Lung (tissue), 12 donors: ENCODE data around the gene ATP2B2. TPM values are rescaled to one million over a fixed set of nuclear protein-coding genes. Genes with fewer than 3 reads are reported as not detected.

Source experiments
- ATAC-seq: fragments of 200-7000 bp; cut with Tn5 transposase; one replicate; pipeline ENCODE4 v1.9.1; 2020; ENCODE audit warnings: moderate number of reproducible peaks; ENCODE audit not compliant: insufficient read depth, low FRiP score
- DNase-seq, 3 donors: peaks; one replicate each; pipeline ENCODE4 v3.0.0-alpha.2; 2013 to 2017
- H3K27ac ChIP-seq, 2 donors: one replicate each; pipeline ENCODE4 v1.5.1; 2013; ENCODE audit warnings: mild to moderate bottlenecking in 2 of 2, moderate library complexity in 2 of 2, control low read depth in 1 of 2, inconsistent platforms in 1 of 2, low read depth in 1 of 2, low read length in 1 of 2
- H3K27me3 ChIP-seq, 3 donors: one replicate each; pipeline ENCODE4 v1.5.1; 2013; ENCODE audit warnings: low read length in 2 of 3; ENCODE audit not compliant: control insufficient read depth in 3 of 3, insufficient read depth in 3 of 3
- H3K36me3 ChIP-seq, 4 donors: one replicate each; pipeline ENCODE4 v1.5.1; 2013; ENCODE audit warnings: low read length in 4 of 4, mild to moderate bottlenecking in 1 of 4, moderate library complexity in 1 of 4; ENCODE audit not compliant: control insufficient read depth in 4 of 4, insufficient read depth in 4 of 4
- H3K4me1 ChIP-seq, 5 donors: one replicate each; pipeline ENCODE4 v1.5.1; 2013; ENCODE audit warnings: low read length in 5 of 5, mild to moderate bottlenecking in 2 of 5, moderate library complexity in 1 of 5; ENCODE audit not compliant: control insufficient read depth in 5 of 5, insufficient read depth in 5 of 5
- H3K4me3 ChIP-seq: one replicate; pipeline ENCODE4 v1.5.1; 2013; ENCODE audit warnings: mild to moderate bottlenecking, control low read depth, moderate library complexity
- H3K9ac ChIP-seq, 2 donors: one replicate each; pipeline ENCODE4 v1.5.1; 2013; ENCODE audit warnings: low read length in 2 of 2, control low read depth in 1 of 2; ENCODE audit not compliant: insufficient read depth in 1 of 2
- H3K9me3 ChIP-seq, 4 donors: one replicate each; pipeline ENCODE4 v1.5.1; 2013; ENCODE audit warnings: low read length in 3 of 4, mild to moderate bottlenecking in 1 of 4, moderate library complexity in 1 of 4; ENCODE audit not compliant: control insufficient read depth in 4 of 4, insufficient read depth in 3 of 4
- WGBS, 2 donors: extraction: QIAGEN DNeasy Blood & Tissue Kit; methylation state at CpG; one replicate each; pipeline ENCODE4 v1.1.7; 2013; 5-methylcytosine and 5-hydroxymethylcytosine counted together
- polyA plus RNA-seq, 2 donors: library from polyadenylated mRNA; stranded (reverse); fragments of 200-250 nt; gene quantifications; one replicate each; pipeline ENCODE4 v1.2.1, GENCODE V29; 2013
- total RNA-seq, 2 donors: library from RNA; depleted of rRNA in 1 of 2; stranded (reverse); fragments of >200 nt in 1 of 2; gene quantifications; one replicate each; pipeline ENCODE4 v1.2.1, GENCODE V29; 2014 to 2021
- TF ChIP-seq, protein P1 (sequence below): IDR thresholded peaks from 2 replicates; pipeline ENCODE4 v1.5.1; 2012; ENCODE audit warnings: mild to moderate bottlenecking; ENCODE audit errors: control extremely low read depth, extremely low read depth
- donor health status: control.
- donor health status: control.
- donor health status: Bipolar disorder and iron deficiency.
- donor health status: healthy.
- donor health status: DM: yes; HTN: yes; CAD: no.

Gene ATP2B2
- total and polyA plus RNA-seq, 4 donors: 0.06 TPM; not detected in 3

DNA sequence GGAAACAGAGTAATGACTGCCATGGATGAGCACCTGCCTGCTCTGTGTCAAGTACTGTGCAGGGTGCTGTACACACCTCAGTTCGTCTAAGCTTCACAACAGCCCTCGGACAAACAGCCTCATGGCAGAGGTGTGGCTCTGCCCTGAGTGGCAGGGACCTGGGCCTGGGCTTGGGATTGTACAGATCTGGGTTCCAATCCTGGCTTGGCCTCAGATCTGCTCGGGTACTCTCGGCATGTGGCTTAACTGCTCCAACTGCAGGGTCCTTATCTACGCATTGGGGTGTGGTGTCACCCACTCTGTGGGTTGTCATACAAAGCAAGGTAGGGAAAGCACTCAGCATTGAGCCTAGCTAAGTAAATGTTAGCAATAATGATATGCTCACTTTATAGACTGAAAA, 137.9 kb downstream of the ATP2B2 start:
- 89% methylated on average over 5 of the region's 5 CpGs for WGBS, 2 donors
- ATAC-seq (no peak), DNase-seq (no peak)
- Histone ChIP-seq H3K9me3 (peaks cover 0 to 14% (median 0%) of the 10 kb centered on the region in 4 donors), H3K36me3 (no peaks in the 10 kb centered on the region), H3K4me3 (no peak overlapping the region), H3K4me1 (peaks cover 0 to 17% (median 0%) of the 10 kb centered on the region in 5 donors), H3K9ac (no peak overlapping the region), H3K27me3 (no peaks in the 10 kb centered on the region), H3K27ac (no peak overlapping the region)
- TF ChIP-seq, protein P1, sequence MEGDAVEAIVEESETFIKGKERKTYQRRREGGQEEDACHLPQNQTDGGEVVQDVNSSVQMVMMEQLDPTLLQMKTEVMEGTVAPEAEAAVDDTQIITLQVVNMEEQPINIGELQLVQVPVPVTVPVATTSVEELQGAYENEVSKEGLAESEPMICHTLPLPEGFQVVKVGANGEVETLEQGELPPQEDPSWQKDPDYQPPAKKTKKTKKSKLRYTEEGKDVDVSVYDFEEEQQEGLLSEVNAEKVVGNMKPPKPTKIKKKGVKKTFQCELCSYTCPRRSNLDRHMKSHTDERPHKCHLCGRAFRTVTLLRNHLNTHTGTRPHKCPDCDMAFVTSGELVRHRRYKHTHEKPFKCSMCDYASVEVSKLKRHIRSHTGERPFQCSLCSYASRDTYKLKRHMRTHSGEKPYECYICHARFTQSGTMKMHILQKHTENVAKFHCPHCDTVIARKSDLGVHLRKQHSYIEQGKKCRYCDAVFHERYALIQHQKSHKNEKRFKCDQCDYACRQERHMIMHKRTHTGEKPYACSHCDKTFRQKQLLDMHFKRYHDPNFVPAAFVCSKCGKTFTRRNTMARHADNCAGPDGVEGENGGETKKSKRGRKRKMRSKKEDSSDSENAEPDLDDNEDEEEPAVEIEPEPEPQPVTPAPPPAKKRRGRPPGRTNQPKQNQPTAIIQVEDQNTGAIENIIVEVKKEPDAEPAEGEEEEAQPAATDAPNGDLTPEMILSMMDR: no peak

DNA sequence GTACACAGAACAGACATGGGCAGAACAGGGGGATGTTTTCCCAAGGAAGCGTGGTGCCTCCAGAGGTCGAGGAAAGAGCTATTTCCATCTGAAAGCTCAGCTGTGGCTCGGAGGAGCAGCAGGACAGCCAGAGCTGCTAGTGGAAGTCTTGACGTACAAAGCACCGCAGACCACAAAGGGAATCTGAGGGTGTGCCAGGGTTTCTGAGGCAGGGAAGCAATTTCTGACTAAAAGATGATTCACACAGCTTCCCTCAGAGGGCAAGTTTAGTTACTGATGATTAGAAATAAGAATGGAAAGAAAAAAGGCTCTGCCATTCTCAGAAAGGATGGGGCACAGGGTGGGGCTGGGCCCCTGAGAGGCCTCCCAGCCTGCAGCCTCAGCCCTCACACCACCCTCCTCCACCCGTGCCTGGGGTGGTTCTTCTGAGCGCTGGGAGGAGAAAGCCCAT, 138.7 kb downstream of the ATP2B2 start:
- no peak overlapping the region for H3K27ac ChIP-seq
- H3K9me3 ChIP-seq: peaks cover 0 to 14% (median 0%) of the 10 kb centered on the region in 4 donors
- no peak overlapping the region for H3K9ac ChIP-seq
- no peak overlapping the region for H3K4me3 ChIP-seq
- no peaks in the 10 kb centered on the region for H3K36me3 ChIP-seq
- H3K27me3 ChIP-seq: peaks cover 0 to 3% (median 0%) of the 10 kb centered on the region in 3 donors
- 49 to 65% methylated on average over 7 of the region's 7 CpGs for WGBS, 2 donors
- TF ChIP-seq, protein P1: no peak
- DNase-seq: peak in 1 of 3 donors; percentile 29
- peaks cover 0 to 17% (median 0%) of the 10 kb centered on the region in 5 donors for H3K4me1 ChIP-seq
- ATAC-seq: no peak

DNA sequence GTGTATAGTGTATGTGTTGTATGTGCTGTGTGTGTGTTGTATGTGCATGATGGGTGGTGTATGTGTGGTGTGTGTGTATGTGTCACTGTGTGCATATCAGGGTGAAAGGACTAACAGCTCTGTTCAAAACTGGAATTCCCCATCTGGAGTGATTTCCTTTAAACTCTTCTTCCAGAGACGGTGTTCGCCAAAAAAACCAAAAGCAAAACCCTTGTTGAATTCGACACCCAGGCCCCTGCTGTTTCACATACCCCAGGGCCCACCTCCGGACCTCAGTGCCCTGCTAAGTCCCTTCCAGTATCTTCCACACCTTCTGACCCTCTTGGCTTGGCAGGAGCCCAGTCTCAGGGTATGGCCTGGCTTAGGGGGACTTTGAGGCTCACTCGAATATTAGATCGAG, 139.6 kb downstream of the ATP2B2 start:
- Histone ChIP-seq H3K36me3 (no peaks in the 10 kb centered on the region), H3K4me3 (no peak overlapping the region), H3K27ac (no peak overlapping the region), H3K27me3 (peaks cover 0 to 3% (median 0%) of the 10 kb centered on the region in 3 donors), H3K9me3 (peaks cover 0 to 9% (median 0%) of the 10 kb centered on the region in 4 donors), H3K4me1 (peaks cover 0 to 17% (median 0%) of the 10 kb centered on the region in 5 donors), H3K9ac (no peak overlapping the region)
- WGBS, 2 donors: 66 to 75% methylated on average over 6 of the region's 6 CpGs
- no peak for ATAC-seq
- TF ChIP-seq, protein P1: no peak
- no peak for DNase-seq

DNA sequence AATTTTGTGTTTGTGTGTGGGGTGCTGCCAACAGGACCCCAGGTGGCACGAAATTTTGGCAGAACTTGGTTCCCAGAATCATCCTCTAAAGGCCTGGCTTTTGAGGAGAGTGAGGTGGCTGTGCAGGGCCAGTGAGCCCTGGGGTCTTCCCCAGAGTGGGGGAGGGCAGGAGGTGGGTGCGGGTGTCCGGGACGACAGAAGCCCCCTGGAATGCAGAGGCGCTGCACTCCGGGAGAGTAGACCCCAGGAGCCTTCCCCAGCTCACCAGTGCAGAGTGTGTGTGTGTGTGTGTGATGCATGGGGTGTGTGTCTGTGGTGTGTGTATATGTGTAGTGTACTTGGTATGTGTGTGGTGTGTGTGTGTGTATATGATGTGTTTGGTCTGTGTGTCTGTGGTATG, 140.1 kb downstream of the ATP2B2 start:
- Histone ChIP-seq H3K4me1 (peaks cover 0 to 13% (median 0%) of the 10 kb centered on the region in 5 donors), H3K36me3 (no peaks in the 10 kb centered on the region), H3K9ac (no peak overlapping the region), H3K27me3 (peaks cover 0 to 5% (median 0%) of the 10 kb centered on the region in 3 donors), H3K27ac (no peak overlapping the region), H3K9me3 (peaks cover 0 to 5% (median 0%) of the 10 kb centered on the region in 4 donors), H3K4me3 (no peak overlapping the region)
- 81 to 85% methylated on average over 6 of the region's 6 CpGs for WGBS, 2 donors
- TF ChIP-seq, protein P1: no peak
- ATAC-seq: no peak
- no peak for DNase-seq
